Smooth muscle cell (in vitro differentiated cells): ENCODE measurements around the gene ADCY1. TPM values are rescaled to one million over a fixed set of nuclear protein-coding genes. Genes with fewer than 3 reads are reported as not detected.

ENCODE experiments used
- DNase-seq: peaks from one replicate; lab custom pipeline; 2025; ENCODE audit not compliant: unreplicated experiment; lab: John Stamatoyannopoulos, UW
- H2AFZ ChIP-seq: fragments of 200-600 bp; sonication (generic); 2 replicates; pipeline ENCODE4 v1.6.0; 2016; ENCODE audit warnings: antibody characterized with exemption, low read depth, mild to moderate bottlenecking
- H3F3A ChIP-seq: fragments of 200-600 bp; sonication (generic); 2 replicates; pipeline ENCODE4 v1.6.0; 2017; ENCODE audit warnings: antibody characterized with exemption, low read depth
- H3K27ac ChIP-seq: fragments of 200-600 bp; sonication (generic); 2 replicates; pipeline ENCODE4 v1.5.1; 2016; ENCODE audit warnings: low read depth, mild to moderate bottlenecking
- H3K27me3 ChIP-seq: fragments of 200-600 bp; sonication (generic); 2 replicates; pipeline ENCODE4 v1.6.1; 2016; ENCODE audit warnings: low read depth, mild to moderate bottlenecking
- H3K36me3 ChIP-seq: fragments of 200-600 bp; sonication (generic); 2 replicates; pipeline ENCODE4 v1.5.1; 2016; ENCODE audit warnings: low read depth
- H3K4me1 ChIP-seq: fragments of 200-600 bp; sonication (generic); 2 replicates; pipeline ENCODE4 v1.5.1; 2016; ENCODE audit warnings: low read depth
- H3K4me2 ChIP-seq: fragments of 200-600 bp; sonication (generic); 2 replicates; pipeline ENCODE4 v1.6.0; 2016; ENCODE audit warnings: mild to moderate bottlenecking
- H3K4me3 ChIP-seq: fragments of 200-600 bp; sonication (generic); 2 replicates; pipeline ENCODE4 v1.5.1; 2016; ENCODE audit warnings: mild to moderate bottlenecking
- H3K79me2 ChIP-seq: fragments of 200-600 bp; sonication (generic); 2 replicates; pipeline ENCODE4 v1.6.0; 2016; ENCODE audit warnings: low read depth, mild to moderate bottlenecking
- H3K9ac ChIP-seq: fragments of 200-600 bp; sonication (generic); 2 replicates; pipeline ENCODE4 v1.6.0; 2016; ENCODE audit warnings: low read depth
- H3K9me3 ChIP-seq: fragments of 200-600 bp; sonication (generic); replicated peaks from 2 replicates; pipeline ENCODE4 v1.5.1; 2016; ENCODE audit warnings: low read depth
- H4K20me1 ChIP-seq: fragments of 200-600 bp; sonication (generic); 2 replicates; pipeline ENCODE4 v1.6.0; 2016; ENCODE audit warnings: low read depth
- WGBS: methylation state at CpG from one replicate; pipeline ENCODE4 v1.1.7; 2016; ENCODE audit warnings: low lambda C conversion rate; 5-methylcytosine and 5-hydroxymethylcytosine counted together
- polyA plus RNA-seq: library from polyadenylated mRNA; unstranded; fragments of >200 nt; fragmentation: Nextera tagmentation; extraction: Ambion mirVana; gene quantifications from 2 replicates; pipeline ENCODE4 v1.2.1, GENCODE V29; 2016
- total RNA-seq: library from RNA; depleted of rRNA; stranded (reverse); fragments of >200 nt; gene quantifications from 2 replicates; pipeline ENCODE4 v1.2.3, GENCODE V29; 2014
- TF ChIP-seq, protein P1 (sequence below): fragments of 200-600 bp; sonication (generic); IDR thresholded peaks from 2 replicates; pipeline ENCODE4 v1.5.1; 2017; ENCODE audit warnings: borderline replicate concordance, mild to moderate bottlenecking, antibody characterized with exemption; ENCODE audit not compliant: insufficient read depth, poor library complexity, severe bottlenecking

Gene ADCY1
- total and polyA plus RNA-seq, 2 experiments from 2014 or later = 0.22 TPM; not detected in 1

DNA sequence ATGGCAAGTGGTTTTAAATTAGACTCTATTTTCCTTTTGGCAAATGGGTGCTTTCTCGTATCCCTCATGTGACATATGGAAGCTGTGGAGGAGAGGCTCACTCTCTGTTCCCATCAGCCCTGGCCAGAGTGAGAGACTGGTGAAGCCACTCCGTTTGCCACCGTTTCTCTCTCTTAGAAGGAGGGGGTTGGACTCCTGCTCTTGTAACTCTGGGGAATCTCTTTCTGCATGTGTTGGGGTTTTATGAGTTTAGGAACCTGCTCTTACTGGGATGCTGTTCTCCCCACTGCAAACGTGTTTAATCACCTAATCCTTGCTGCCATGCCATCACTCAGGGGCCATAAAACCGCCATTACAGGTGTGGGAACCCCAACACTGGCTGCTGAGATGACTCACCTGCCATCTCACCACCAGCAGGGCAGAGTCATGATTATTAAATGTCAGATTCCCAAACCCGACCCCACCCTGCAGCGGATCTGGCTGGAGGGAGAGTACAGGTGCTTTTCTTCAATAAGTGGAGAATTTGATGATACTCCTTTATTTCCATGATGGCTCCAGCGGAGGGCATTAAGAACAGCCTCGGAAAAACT, 103.2 kb downstream of the ADCY1 start:
- no peaks in the 10 kb centered on the region for H4K20me1 ChIP-seq
- WGBS = 82% methylated on average over 9 of the region's 9 CpGs
- no peak overlapping the region for H3K9ac ChIP-seq
- H3K27ac ChIP-seq = no peak overlapping the region
- no peaks in the 10 kb centered on the region for H3K9me3 ChIP-seq
- H3F3A ChIP-seq = no peaks in the 10 kb centered on the region
- H3K79me2 ChIP-seq = no peaks in the 10 kb centered on the region
- TF ChIP-seq, protein P1, sequence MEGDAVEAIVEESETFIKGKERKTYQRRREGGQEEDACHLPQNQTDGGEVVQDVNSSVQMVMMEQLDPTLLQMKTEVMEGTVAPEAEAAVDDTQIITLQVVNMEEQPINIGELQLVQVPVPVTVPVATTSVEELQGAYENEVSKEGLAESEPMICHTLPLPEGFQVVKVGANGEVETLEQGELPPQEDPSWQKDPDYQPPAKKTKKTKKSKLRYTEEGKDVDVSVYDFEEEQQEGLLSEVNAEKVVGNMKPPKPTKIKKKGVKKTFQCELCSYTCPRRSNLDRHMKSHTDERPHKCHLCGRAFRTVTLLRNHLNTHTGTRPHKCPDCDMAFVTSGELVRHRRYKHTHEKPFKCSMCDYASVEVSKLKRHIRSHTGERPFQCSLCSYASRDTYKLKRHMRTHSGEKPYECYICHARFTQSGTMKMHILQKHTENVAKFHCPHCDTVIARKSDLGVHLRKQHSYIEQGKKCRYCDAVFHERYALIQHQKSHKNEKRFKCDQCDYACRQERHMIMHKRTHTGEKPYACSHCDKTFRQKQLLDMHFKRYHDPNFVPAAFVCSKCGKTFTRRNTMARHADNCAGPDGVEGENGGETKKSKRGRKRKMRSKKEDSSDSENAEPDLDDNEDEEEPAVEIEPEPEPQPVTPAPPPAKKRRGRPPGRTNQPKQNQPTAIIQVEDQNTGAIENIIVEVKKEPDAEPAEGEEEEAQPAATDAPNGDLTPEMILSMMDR = no peak
- H3K4me3 ChIP-seq = no peak overlapping the region
- H3K4me1 ChIP-seq = no peaks in the 10 kb centered on the region
- no peak overlapping the region for H3K4me2 ChIP-seq
- H3K27me3 ChIP-seq = no peaks in the 10 kb centered on the region
- H2AFZ ChIP-seq = no peak overlapping the region
- no peak for DNase-seq
- no peaks in the 10 kb centered on the region for H3K36me3 ChIP-seq

- H3K27ac ChIP-seq = no peak overlapping the region
- H3K4me1 ChIP-seq = no peaks in the 10 kb centered on the region
- H3K4me2 ChIP-seq = no peak overlapping the region
- no peak overlapping the region for H3K9ac ChIP-seq
- no peaks in the 10 kb centered on the region for H3K36me3 ChIP-seq
- no peaks in the 10 kb centered on the region for H4K20me1 ChIP-seq
- H3K27me3 ChIP-seq = no peaks in the 10 kb centered on the region
- 90% methylated on average over 4 of the region's 4 CpGs for WGBS
- H3K4me3 ChIP-seq = no peak overlapping the region
- no peak for DNase-seq
- no peaks in the 10 kb centered on the region for H3K9me3 ChIP-seq
- no peaks in the 10 kb centered on the region for H3K79me2 ChIP-seq
- TF ChIP-seq, protein P1 = no peak
- H3F3A ChIP-seq = no peaks in the 10 kb centered on the region
- no peak overlapping the region for H2AFZ ChIP-seq
Observed at GRCh38 chr7:45679516-45679915, 105.3 kb downstream of the ADCY1 start.

DNA sequence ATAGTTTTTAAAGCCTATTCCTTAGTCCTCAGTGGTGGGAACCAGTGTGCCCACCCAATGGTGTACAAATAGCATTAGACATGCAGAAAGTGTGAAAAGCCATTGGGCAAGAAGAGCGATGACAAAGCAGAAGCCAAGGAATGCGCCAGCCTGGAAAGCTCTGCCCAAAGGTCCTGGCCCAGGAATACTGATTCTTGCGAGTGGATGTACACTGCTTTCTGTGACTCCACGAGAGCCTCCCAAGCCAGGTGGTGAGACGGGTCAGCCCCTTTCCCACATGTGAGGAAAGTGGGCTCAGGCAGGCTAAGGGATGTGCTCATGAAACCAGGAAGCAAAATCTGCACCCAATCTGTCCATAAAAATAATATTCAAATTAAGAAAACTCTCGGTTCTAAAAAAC, 106.6 kb downstream of the ADCY1 start:
- no peaks in the 10 kb centered on the region for H3K9me3 ChIP-seq
- H3K9ac ChIP-seq = no peak overlapping the region
- no peaks in the 10 kb centered on the region for H4K20me1 ChIP-seq
- H3K79me2 ChIP-seq = no peaks in the 10 kb centered on the region
- no peaks in the 10 kb centered on the region for H3K36me3 ChIP-seq
- 96% methylated on average over 6 of the region's 6 CpGs for WGBS
- H3K4me1 ChIP-seq = no peaks in the 10 kb centered on the region
- H3F3A ChIP-seq = no peaks in the 10 kb centered on the region
- H3K27me3 ChIP-seq = no peaks in the 10 kb centered on the region
- DNase-seq = no peak
- TF ChIP-seq, protein P1 = no peak
- no peak overlapping the region for H3K4me2 ChIP-seq
- H3K4me3 ChIP-seq = no peak overlapping the region
- no peak overlapping the region for H3K27ac ChIP-seq
- H2AFZ ChIP-seq = no peak overlapping the region
